Esophagus mucosa (tissue), 1 donor: Measurements from ENCODE around the gene CTAGE9. TPM values are rescaled to one million over a fixed set of nuclear protein-coding genes. Genes with fewer than 3 reads are reported as not detected.
A peak's percentile ranks its signal among the peaks of the same experiment; 100 is the strongest.
"Not testable (repeated sequence)": the region's sequence is repeated elsewhere in the genome, so short reads cannot be mapped to it uniquely, and the experiment has no call there.

Experiments
- ATAC-seq: fragments of 200-7000 bp; cut with Tn5 transposase; one replicate; pipeline ENCODE4 v1.9.1; 2020
- total RNA-seq: library from RNA; stranded (reverse); gene quantifications from one replicate; pipeline ENCODE4 v1.2.4, GENCODE V29; 2023
- donor health status: DM: yes; HTN: yes; CAD: no.

CTAGE9 gene
- total RNA-seq, 1 donor from 2014 or later = not detected

GRCh38 chr6:131728296-131728939 lies 17.6 kb upstream of the CTAGE9 start:
- no peak for ATAC-seq

- ATAC-seq = no peak
Observed at GRCh38 chr6:131727868-131728267, 17.1 kb upstream of the CTAGE9 start.

- ATAC-seq = no peak
Observed at GRCh38 chr6:131727467-131727866, 16.6 kb upstream of the CTAGE9 start.

GRCh38 chr6:131724114-131724513 lies 13.3 kb upstream of the CTAGE9 start:
- no peak for ATAC-seq

DNA sequence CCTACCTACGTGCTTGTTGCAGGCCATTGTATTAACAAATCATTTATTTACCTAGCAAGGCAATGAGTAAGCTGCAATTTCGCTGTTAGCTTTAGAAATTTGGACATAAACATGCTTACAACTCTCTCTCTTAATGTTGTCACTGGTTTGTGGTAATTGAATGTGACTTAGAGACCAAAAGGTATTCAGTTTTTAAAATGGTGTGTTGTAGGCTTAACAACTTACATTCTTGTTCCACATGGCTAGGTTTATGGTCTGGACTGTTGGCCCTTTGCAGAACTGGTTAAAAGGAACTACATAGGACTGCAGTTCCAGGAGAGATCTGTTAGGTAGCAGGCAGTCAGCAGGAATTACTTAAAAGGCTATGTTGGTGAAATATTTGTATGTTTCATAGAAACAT lies 10.3 kb upstream of the CTAGE9 start:
- no peak for ATAC-seq

- no peak for ATAC-seq
Observed at GRCh38 chr6:131717836-131718542, 7.2 kb upstream of the CTAGE9 start.

DNA sequence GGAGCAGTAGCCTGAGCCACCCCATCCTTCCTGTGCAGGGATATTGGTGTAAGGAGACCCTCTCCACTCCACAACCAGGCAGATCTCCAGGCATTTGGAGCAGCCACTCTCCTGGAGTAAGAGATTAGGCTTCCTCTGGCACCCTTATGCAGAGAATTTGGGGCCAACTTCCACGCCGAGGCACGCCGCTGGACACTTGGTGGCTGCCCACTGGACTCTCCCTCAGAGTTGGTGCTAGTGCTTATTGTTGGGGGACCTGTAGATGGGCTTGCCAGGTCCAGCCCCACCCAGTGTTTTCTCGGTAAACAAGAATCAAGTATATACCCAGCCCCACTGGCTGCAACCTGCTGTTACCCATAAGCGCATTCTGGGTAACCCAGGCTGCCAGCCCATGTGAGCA lies 4.8 kb upstream of the CTAGE9 start:
- ATAC-seq = not testable (repeated sequence)

DNA sequence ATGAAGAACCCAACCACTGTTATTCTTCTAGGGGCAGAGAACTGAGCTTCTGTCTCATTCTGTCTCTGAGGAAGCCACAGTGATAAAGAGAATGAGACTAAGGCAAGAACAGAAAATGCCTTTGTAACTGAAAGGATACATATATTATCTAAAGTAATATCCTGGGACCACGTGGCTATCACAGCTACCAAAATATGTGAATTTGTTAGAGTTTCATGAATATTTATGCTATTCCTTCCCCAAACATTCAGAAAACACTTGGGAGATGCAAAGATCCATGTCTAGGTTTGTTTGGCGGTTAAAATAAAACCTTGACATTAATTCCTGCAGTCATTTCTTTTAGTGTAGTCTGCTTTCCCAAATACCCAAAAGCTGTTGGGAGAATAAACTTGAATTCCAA lies 6.9 kb downstream of the CTAGE9 start:
- not testable (repeated sequence) for ATAC-seq

GRCh38 chr6:131700851-131701250 lies 10.0 kb downstream of the CTAGE9 start:
- not testable (repeated sequence) for ATAC-seq

GRCh38 chr6:131696956-131697355 lies 13.9 kb downstream of the CTAGE9 start:
- ATAC-seq = no peak

GRCh38 chr6:131694832-131695426 lies 15.9 kb downstream of the CTAGE9 start:
- peak; percentile 65 for ATAC-seq

GRCh38 chr6:131693384-131693783 lies 17.4 kb downstream of the CTAGE9 start:
- ATAC-seq = no peak

DNA sequence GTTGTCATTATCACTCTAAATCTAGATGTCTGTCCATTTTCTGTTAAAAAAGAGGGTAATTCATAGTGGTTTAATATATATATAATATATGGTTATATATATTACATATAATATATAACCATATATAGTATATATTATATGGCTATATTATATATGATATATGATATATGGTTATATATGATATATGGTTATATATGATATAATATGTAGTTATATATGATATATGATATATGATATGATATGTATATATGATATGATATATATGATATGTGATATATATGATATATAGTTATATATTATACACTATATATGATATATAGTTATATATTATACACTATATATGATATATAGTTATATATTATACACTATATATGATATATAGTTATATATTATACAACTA lies 18.2 kb downstream of the CTAGE9 start:
- ATAC-seq = no peak

DNA sequence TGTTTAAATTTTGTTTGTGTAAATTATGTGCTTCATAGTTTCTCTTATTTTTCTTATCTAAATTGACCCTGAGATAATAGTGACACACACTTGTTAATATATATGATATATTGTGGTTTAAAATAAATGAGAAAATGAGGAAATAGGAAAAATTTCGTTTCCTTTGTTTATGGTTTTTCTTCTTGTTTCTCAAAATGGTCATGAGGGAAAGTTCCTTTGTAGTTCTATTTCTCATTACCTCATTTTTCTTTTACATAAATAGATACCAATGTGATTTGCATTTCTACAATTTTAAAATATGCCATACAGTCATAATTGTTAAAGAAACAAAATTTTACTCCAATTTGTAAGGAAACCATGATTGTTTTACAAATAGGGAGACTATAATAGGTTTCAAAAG lies 18.8 kb downstream of the CTAGE9 start:
- no peak for ATAC-seq

- no peak for ATAC-seq
Observed at GRCh38 chr6:131688286-131688685, 22.5 kb downstream of the CTAGE9 start.

DNA sequence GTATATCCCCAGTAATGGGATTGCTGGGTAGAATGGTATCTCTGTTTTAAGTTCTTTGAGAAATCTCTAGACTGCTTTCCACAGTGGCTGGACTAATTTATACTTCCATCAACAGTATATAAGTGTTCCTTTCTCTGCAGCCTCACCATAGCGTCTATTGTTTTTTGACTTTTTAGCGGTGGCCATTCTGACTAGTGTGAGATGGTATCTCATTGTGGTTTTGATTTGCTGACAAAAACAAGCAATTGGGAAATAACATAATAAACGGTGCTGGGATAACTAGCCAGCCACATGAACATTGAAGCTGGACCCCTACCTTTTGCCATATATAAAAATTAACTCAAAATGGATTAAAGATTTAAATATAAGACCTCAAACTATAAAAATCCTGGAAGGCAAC lies 23.8 kb downstream of the CTAGE9 start:
- no peak for ATAC-seq

- no peak for ATAC-seq
Observed at GRCh38 chr6:131685266-131685780, 25.5 kb downstream of the CTAGE9 start.

GRCh38 chr6:131683479-131683878 lies 27.3 kb downstream of the CTAGE9 start:
- ATAC-seq = peak; percentile 26

DNA sequence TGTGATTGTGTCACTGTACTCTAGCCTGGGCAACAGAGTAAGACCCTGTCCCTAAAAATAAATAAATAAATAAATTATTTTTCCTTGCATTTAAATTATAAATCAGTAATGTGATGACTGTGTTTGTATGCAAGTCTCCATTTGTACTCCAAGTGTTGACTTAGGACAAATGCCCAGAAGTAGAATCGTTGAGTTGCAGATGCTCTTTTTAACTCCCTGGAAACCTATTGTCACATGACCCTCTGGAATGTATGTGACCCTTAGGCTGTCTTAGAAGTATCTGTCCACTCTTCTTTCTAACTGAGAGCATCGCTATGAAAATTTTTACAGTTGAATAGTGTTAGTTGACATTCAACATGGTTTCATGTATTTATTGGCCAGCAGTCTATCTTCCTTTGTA lies 28.4 kb downstream of the CTAGE9 start:
- no peak for ATAC-seq

- ATAC-seq = no peak
Observed at GRCh38 chr6:131681585-131681984, 29.2 kb downstream of the CTAGE9 start.

- no peak for ATAC-seq
Observed at GRCh38 chr6:131680868-131681267, 29.9 kb downstream of the CTAGE9 start.

- ATAC-seq = no peak
Observed at GRCh38 chr6:131678442-131678841, 32.4 kb downstream of the CTAGE9 start.

DNA sequence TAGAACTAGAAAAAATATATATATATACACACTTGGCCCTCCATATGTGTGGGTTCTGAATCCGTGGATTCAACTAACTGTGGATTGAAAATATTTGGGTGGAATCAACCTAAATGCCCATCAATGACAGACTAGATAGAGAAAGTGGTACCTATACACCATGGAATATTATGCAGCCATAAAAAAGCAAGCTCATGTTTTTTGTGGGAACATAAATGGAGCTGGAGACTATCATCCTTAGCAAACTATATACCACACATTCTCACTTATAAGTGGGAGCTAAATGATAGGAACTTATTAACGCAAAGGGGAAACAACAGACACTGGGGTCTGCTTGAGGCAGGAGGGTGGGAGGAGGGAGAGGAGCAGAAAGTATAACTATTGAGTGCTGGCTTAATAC lies 37.6 kb downstream of the CTAGE9 start:
- no peak for ATAC-seq

GRCh38 chr6:131669891-131670290 lies 40.9 kb downstream of the CTAGE9 start:
- ATAC-seq = no peak
